Neural progenitor cell (in vitro differentiated cells): ENCODE measurements around the gene EZH1.

ENCODE experiments used
- EZH2 ChIP-seq: fragments of 200-600 bp; sonication (generic); IDR thresholded peaks from 2 replicates; pipeline ENCODE4 v1.6.1; 2017; ENCODE audit warnings: antibody characterized with exemption, mild to moderate bottlenecking, moderate library complexity
- EZH2phosphoT487 ChIP-seq: fragments of 200-600 bp; sonication (generic); IDR thresholded peaks from 2 replicates; pipeline ENCODE4 v1.6.1; 2017; ENCODE audit warnings: antibody characterized with exemption
- TF ChIP-seq, protein P1 (sequence below): fragments of 200-600 bp; sonication (generic); IDR thresholded peaks from 2 replicates; pipeline ENCODE4 v1.5.1; 2017; ENCODE audit warnings: antibody characterized with exemption, mild to moderate bottlenecking

DNA sequence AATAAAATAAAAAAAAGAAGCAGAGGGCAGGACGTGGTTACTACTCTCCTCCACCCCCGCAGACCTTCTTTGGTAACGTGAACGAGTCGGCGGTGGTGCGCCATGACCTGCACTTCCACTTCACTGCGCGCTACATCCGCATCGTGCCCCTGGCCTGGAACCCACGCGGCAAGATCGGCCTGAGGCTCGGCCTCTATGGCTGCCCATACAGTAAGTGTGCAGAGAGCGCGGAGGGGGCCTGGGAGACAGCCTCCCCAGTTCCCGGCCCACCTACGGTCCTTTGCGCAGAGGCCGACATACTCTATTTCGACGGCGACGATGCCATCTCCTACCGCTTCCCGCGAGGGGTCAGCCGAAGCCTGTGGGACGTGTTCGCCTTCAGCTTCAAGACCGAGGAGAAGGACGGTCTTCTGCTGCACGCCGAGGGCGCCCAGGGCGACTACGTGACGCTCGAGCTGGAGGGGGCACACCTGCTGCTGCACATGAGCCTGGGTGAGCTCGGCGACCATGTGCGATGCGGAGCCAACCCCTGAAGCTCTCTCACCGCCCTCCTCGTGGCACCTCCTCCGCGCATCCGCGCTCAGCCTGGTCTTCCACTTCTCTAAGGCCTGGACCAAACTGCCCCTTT lies 59.8 kb downstream of the EZH1 start:
- TF ChIP-seq, protein P1, sequence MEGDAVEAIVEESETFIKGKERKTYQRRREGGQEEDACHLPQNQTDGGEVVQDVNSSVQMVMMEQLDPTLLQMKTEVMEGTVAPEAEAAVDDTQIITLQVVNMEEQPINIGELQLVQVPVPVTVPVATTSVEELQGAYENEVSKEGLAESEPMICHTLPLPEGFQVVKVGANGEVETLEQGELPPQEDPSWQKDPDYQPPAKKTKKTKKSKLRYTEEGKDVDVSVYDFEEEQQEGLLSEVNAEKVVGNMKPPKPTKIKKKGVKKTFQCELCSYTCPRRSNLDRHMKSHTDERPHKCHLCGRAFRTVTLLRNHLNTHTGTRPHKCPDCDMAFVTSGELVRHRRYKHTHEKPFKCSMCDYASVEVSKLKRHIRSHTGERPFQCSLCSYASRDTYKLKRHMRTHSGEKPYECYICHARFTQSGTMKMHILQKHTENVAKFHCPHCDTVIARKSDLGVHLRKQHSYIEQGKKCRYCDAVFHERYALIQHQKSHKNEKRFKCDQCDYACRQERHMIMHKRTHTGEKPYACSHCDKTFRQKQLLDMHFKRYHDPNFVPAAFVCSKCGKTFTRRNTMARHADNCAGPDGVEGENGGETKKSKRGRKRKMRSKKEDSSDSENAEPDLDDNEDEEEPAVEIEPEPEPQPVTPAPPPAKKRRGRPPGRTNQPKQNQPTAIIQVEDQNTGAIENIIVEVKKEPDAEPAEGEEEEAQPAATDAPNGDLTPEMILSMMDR, result no peak
- TF ChIP-seq EZH2 (no peak), EZH2phosphoT487 (no peak)
